NCI-H526 (cell line): ENCODE measurements around the gene ATAD5.
"Not testable (repeated sequence)": the region's sequence is repeated elsewhere in the genome, so short reads cannot be mapped to it uniquely, and the experiment has no call there.

Source experiments
- DNase-seq, 2 experiments: peaks; one replicate each; lab custom pipeline; 2025; lab: John Stamatoyannopoulos, UW

Gene ATAD5

DNA sequence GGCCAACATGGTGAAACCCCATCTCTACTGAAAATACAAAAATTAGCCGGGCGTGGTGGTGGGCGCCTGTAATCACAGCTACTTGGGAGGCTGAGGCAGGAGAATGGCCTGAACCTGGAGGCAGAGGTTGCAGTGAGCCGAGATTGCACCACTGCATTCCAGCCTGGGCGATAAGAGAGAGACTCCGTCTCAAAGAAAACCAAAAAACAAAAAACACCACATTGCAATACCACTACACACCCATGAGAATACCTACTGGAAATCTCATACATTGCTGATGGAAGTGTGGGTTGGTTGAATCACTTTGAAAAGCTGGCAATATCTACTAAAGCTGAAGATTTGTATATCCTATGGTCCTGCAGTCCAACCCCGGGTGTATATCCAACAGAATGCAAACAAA lies 78.4 kb downstream of the ATAD5 start:
- DNase-seq: not testable (repeated sequence)

DNA sequence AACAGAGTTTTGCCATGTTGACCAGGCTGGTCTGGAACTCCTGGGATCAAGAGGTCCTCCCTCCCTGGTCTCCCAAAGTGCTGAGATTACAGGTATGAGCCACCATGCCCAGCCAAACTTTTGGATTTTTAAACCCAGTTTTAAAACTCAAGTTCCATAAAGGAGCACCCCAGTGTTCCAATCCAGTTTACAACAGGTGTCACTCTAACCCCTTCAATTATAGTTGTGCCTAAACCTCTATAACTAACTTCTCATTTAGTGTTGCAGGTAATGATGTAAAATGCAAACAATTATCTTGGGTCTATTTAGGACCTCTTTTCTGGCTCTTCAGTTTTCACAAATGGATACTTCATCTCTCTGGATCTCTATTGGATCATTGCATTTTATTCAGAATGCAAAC lies 82.2 kb downstream of the ATAD5 start:
- peak in 1 of 2 experiments; percentile 12 for DNase-seq

DNA sequence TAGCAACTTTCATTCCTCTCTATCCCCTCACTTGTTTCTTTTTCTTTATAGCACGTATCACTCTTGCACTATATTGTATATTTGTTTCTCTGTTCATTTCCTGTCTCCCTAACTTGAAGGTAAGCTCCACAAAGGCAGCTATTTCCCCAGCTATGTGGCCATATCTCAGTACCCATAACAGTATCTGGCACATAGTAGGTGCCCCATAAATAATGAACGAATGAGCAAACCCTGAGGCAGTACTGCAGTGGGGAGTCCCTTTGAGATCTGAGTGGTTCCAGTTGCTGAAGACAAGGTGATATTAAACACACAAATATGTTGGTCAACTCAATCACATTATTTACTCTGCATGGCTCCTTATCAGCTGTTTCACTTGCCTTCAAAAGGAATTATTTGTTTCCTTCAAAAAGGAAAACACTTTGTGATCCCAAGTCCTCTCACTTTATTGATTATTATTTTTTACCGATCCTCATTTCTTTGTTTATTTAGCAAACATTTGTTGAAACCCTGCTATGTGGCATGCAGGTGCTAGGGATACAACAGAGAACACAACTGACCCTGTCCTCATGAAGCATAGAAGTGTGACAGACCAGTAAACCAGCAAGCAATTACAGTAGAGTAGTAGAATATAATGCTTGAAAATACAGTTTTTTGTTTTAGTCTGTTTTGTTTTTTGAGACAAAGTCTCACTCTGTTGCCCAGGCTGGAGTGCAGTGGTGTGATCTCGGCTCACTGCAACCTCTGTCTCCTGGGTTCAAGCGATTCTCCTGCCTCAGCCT lies 84.3 kb downstream of the ATAD5 start:
- DNase-seq: no peak

DNA sequence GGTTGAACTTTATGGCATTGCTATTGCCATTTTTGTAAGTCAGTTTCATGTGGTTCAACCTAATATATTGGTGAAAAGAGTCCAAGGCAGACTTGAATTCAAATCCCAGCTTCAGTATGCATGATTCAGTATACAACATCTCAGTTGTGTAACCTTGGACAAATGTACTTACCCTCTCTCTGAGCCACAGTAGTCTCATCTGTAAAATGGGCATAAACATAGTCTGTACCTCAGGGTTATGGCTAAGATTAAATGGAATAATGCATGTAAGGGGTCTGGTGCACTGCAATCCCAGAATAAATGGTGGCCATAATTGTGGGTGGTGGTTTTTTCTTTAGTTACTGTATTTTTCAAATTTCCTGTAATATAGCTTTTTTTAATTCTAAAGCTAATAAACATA lies 85.3 kb downstream of the ATAD5 start:
- DNase-seq: no peak

DNA sequence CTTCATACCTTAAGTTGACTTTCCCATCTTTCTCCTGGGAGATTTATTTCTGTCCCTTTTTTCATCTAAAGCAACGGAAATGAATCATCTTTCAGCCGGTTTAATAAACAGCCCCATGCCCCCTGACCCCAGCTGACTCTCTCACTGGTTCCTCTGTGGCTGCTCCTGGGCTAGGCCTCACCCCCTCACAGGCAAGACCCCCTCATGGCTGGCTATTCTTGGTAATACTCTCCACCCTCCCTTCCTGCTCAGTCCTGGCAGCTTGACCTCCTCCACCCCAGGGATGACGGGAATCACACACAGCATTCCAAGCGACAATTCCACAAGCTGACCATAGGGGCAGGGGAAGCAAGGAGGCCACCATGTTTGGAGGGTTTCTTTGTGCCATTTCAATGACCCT lies 88.5 kb downstream of the ATAD5 start:
- no peak for DNase-seq

DNA sequence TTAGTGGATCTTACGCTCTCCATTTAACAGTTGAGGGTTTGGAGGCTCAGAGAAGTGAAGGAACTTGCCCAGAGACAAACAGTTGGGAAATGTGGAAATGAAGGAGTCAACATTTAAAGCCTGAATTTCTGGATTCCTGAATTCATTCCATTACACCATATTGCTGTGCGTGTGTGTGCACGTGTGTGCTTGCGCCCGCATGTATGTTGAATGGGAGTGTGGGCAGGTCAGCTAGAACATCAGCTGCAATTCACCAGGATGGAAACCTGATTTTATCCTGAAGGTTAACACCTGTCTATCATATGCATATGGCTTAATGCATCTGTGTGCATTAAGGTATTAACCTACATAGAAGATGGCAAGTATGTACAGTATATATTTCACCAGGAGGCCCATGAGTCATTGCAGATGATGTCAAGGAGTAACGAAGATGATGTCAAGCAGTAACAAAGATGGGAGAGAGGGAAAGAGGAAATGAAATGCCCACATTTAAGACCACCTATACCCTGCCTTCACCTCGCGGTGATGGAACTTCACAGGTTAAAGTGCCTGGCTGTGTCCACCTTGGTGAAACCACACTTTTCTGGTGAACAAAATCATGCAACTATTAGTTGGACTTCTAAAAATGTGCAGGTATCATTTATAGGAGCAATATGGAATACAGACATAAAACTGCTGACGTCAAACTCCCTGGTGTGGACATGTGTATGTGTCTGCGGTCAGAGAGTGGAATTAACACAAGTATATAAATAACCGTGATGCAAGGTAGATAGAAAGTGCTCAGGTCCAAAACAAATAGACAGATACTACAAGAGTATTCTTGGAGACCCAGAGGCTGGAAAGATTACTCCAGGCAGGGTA lies 89.1 kb downstream of the ATAD5 start:
- no peak for DNase-seq

DNA sequence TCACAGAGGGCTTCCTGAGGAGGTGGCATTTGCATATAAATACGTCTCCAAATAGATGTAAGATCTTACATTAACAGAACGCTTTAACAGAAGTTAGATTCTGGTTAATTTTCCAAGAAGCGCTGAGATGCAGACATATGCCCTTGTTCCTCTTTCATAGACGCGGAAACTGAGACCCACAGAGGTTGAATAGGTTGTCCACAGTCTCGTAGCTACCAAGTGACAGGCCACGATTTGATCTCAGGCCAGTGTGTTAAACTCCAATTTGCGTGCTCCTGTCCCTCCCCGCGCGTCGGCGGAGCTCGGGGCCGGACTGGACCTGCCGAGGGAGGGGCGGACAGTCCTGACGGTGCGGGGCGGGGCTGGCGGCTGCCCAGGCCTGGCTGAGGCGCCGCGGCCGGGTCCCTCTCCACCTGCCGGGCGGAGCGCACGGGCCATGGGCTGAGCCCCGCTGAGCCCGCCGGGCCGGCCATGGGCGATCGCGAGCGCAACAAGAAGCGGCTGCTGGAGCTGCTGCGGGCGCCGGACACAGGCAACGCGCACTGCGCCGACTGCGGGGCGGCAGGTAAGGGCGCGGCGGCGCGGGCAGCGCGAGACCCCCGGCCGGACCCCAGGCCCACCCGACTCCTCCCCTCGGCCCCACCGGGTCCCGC lies 89.9 kb downstream of the ATAD5 start, which contains the start of gene ADAP2:
ADAP2 (plus strand) TSS at position 402 of the 653 bp plus-strand sequence; CDS start at position 472, 70 bp downstream.
- DNase-seq: peak; percentile 16 to 70

GRCh38 chr17:30922235-30923030 lies 90.7 kb downstream of the ATAD5 start:
- DNase-seq: peak in 1 of 2 experiments; percentile 52

GRCh38 chr17:30924341-30924740 lies 92.6 kb downstream of the ATAD5 start:
- no peak for DNase-seq

DNA sequence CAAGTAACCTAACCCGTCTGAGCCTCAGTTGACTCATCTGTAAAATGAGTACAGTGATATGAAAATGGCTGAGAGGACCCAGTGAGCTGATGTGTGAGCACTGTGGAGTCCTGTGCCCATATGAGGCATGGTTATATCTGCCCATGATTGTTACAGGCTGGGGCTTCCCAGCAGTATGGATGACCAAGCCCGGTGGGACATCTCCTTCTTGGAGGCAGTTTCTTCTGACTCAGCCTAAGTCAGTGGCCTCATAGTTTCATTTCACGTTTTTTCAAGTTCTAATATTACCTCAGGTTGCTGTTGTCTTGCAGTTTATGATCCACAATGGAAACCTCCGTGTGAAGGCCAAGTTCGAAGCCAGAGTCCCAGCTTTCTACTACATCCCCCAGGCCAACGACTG lies 94.8 kb downstream of the ATAD5 start:
- DNase-seq: no peak

DNA sequence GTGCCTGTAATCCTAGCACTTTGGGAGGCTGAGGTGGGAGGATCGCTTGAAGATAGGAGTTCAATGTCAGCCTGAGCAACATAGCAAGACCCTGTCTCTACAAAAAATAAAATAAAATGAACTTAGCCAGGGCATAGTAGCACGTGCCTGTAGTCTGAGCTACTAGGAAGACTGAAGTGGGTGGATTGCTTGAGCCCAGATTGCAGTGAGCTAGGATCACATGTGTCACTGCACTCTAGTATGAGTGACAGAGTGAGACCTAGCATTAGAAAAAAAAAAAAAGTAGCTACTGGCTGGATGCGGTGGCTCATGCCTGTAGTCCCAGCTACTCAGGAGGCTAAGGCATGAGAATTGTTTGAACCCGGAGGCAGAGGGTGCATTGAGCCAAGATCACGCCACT lies 96.0 kb downstream of the ATAD5 start:
- no peak for DNase-seq

GRCh38 chr17:30928584-30928983 lies 96.8 kb downstream of the ATAD5 start:
- DNase-seq: no peak

DNA sequence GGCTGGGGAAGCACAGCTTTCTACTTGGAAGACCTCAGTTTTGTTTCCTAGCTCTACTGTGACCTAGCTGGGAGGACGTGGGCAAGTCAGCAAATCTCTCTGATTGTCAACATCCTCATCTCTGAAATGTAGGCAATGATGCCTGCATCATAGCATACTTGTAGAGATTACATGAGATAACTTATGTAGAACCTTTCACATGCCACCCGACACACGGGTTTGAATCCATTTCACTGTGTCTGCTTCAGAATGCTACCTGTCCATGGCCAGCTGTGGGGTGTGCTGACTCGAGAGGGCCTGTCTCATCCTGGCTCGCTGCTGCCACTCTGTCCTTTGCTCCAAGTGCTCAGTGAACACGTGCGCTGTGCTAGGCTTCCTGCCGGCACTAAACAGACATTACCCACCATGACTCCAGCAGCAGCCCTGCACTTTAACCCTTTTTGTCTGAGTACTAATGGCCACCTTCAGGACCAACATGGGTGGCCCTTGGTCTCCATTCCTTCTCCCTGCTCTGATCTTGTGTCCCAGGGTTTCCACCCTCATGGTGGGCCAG lies 97.4 kb downstream of the ATAD5 start:
- no peak for DNase-seq

- DNase-seq: not testable (repeated sequence)
These were observed 98.1 kb downstream of the ATAD5 start for GRCh38 chr17:30929861-30930260.

GRCh38 chr17:30930495-30930894 lies 98.7 kb downstream of the ATAD5 start:
- DNase-seq: no peak

- not testable (repeated sequence) for DNase-seq
These were observed 99.8 kb downstream of the ATAD5 start for GRCh38 chr17:30931582-30931981.

- DNase-seq: no peak
These were observed 102.2 kb downstream of the ATAD5 start for GRCh38 chr17:30933966-30934365.

DNA sequence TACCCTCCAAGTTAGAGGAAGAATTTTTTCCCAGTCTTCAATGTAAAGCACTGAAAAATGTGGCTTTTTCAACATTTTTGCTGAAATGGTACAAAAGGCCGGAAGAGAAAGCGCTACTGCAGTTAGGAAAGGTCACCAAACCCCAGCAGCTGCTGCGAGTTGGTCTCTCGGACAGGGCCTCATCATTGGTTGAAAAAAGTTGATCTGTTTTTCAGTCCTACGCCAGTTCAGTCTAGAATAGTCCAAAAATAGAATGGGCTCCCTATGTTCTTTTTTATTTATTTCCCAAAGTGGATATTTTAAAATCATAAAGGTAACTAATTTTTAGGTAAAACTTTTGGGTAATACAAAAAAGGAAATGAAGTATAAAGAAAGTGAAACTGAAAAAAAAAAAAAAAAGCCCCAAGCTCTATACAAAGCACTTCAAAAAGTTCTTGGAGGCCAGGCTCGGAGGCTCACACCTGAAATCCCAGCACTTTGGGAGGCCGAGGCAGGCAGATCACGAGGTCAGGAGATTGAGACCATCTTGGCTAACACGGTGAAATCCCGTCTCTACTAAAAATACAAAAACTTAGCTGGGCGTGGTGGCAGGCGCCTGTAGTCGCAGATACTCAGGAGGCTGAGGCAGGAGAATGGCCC lies 107.4 kb downstream of the ATAD5 start:
- DNase-seq: no peak

DNA sequence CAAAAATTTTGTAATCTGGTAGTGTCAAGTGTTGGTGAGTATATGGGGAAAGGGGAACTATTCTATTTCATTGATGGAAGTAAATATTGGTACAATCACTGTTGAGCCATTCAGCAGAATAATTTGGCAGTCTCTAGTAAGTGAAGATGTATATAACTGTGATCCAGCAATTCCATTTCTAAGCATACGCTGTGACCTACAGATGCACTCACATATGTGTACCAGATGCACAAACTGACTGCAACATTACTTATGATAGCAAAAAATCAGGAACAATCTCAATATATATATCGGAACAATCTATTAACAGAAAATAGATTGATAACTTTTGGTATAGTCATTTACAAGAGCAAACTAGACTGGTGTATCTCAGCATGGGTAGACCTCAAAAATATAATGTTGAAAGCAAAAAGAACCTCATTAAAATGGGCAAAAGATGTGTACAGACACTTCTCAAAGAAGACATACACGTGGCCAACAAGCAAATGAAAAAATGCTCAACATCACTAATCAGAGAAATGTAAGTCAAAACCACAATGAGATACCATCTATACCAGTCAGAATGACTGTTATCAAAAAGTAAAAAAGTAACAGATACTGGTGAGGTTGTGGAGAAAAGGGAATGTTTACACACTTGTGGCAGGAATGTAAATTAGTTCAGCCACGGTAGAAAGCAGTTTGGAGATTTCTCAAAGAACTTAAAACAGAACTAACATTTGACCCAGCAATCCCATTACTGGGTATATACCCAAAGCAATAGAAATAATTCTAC lies 110.7 kb downstream of the ATAD5 start:
- DNase-seq: no peak
